Measurements from ENCODE around the gene UFSP2.

- TF ChIP-seq CTCF (IDR thresholded peaks at IDR 0.05), result no peak
- TF ChIP-seq POLR2A (IDR thresholded peaks at IDR 0.05), result no peak
Measured at GRCh38 chr4:185424905-185425646, 688 bp downstream of the UFSP2 start.

Measured in breast epithelium (tissue), 3 donors.